ENCODE results near the gene OSBPL5.

The OSBPL5 gene

GRCh38 chr11:3162410-3163240, 2.5 kb downstream of the OSBPL5 start:
- DNase-seq = no peak

GRCh38 chr11:3161720-3162409, 3.2 kb downstream of the OSBPL5 start:
- DNase-seq = no peak

- no peak for DNase-seq
Observed at GRCh38 chr11:3161309-3161708, 3.8 kb downstream of the OSBPL5 start.

- no peak for DNase-seq
Observed at GRCh38 chr11:3160252-3161031, 4.7 kb downstream of the OSBPL5 start.

- DNase-seq = no peak
Observed at GRCh38 chr11:3159296-3160190, 5.6 kb downstream of the OSBPL5 start.

- DNase-seq = no peak
Observed at GRCh38 chr11:3158821-3159220, 6.3 kb downstream of the OSBPL5 start.

GRCh38 chr11:3158131-3158591, 6.9 kb downstream of the OSBPL5 start:
- DNase-seq = no peak

- DNase-seq = no peak
Observed at GRCh38 chr11:3157381-3158130, 7.6 kb downstream of the OSBPL5 start.

GRCh38 chr11:3156661-3157311, 8.3 kb downstream of the OSBPL5 start:
- no peak for DNase-seq

GRCh38 chr11:3156282-3156660, 8.8 kb downstream of the OSBPL5 start:
- DNase-seq = no peak

GRCh38 chr11:3155691-3156258, 9.3 kb downstream of the OSBPL5 start:
- DNase-seq = no peak

- no peak for DNase-seq
Observed at GRCh38 chr11:3155216-3155615, 9.9 kb downstream of the OSBPL5 start.

GRCh38 chr11:3154001-3154599, 11.0 kb downstream of the OSBPL5 start:
- DNase-seq = no peak

- no peak for DNase-seq
Observed at GRCh38 chr11:3153291-3153861, 11.7 kb downstream of the OSBPL5 start.

GRCh38 chr11:3152471-3153110, 12.5 kb downstream of the OSBPL5 start:
- DNase-seq = no peak

GRCh38 chr11:3150726-3151125, 14.4 kb downstream of the OSBPL5 start:
- DNase-seq = no peak

- DNase-seq = no peak
Observed at GRCh38 chr11:3149852-3150188, 15.3 kb downstream of the OSBPL5 start.

- no peak for DNase-seq
Observed at GRCh38 chr11:3148990-3149851, 15.9 kb downstream of the OSBPL5 start.

All from GOT3 (cell line).